Activated CD4-positive, alpha-beta T cell treated with anti-CD3 and anti-CD28 coated beads for 36 hours (primary cell): ENCODE data around the gene P3R3URF. TPM values are rescaled to one million over a fixed set of nuclear protein-coding genes. Genes with fewer than 3 reads are reported as not detected.
A peak's percentile ranks its signal among the peaks of the same experiment; 100 is the strongest.

ENCODE experiments used
- ATAC-seq: fragments of 200-7000 bp; cut with Tn5 transposase; one replicate; pipeline ENCODE4 v1.10.0; 2021; ENCODE audit warnings: mild to moderate bottlenecking, moderate library complexity
- CTCF ChIA-PET: fragments of 350-600 bp; sonication (Branson Sonifier 250); formaldehyde crosslinking; loops from one replicate; lab custom pipeline; 2021; ENCODE audit warnings: antibody characterized with exemption; lab: Charles Lee
- POLR2A ChIA-PET: fragments of 350-600 bp; sonication (Branson Sonifier 250); formaldehyde crosslinking; loops from one replicate; lab custom pipeline; 2021; ENCODE audit warnings: antibody characterized with exemption, inconsistent platforms; lab: Charles Lee
- DNase-seq: peaks from one replicate; pipeline ENCODE4 v3.0.0-alpha.2; 2020
- H3K27ac Mint-ChIP-seq: one replicate; pipeline ENCODE4 v1.8.0; 2021; ENCODE audit warnings: mixed read lengths
- H3K27me3 Mint-ChIP-seq: one replicate; pipeline ENCODE4 v1.8.0; 2021; ENCODE audit warnings: mixed read lengths
- H3K36me3 Mint-ChIP-seq: one replicate; pipeline ENCODE4 v1.8.0; 2021; ENCODE audit warnings: low read depth, mixed read lengths
- H3K4me1 Mint-ChIP-seq: one replicate; pipeline ENCODE4 v1.8.0; 2021; ENCODE audit warnings: mixed read lengths
- H3K4me3 Mint-ChIP-seq: one replicate; pipeline ENCODE4 v1.8.0; 2021; ENCODE audit warnings: mild to moderate bottlenecking, moderate library complexity, mixed read lengths
- H3K9me3 Mint-ChIP-seq: one replicate; pipeline ENCODE4 v1.8.0; 2021; ENCODE audit warnings: low read depth, mixed read lengths
- intact Hi-C, 2 experiments: fragments of 100-400 bp; cut with DNase I in 1 of 2; cut with micrococcal nuclease in 1 of 2; formaldehyde crosslinking; loops; one replicate each; pipeline versions ENCODE4 v1.14.2 to v1.15.1; 2022 to 2024; cut with DNase I, micrococcal nuclease
- total RNA-seq, 2 experiments: library from RNA; stranded (reverse); gene quantifications; one replicate each; pipeline ENCODE4 v1.2.3, GENCODE V29; 2021

Gene P3R3URF
- total RNA-seq, 2 experiments from 2014 or later = not detected

GRCh38 chr1:46183926-46184557, 7.8 kb upstream of the P3R3URF start:
- no peak for DNase-seq
- POLR2A ChIA-PET = interaction anchor here (1.0 kb wide), 1 partner anchor 17 kb away, joined by 5 read pairs; no protein-coding TSS in a partner anchor
- Mint-ChIP-seq H3K27me3 (no peaks in the 10 kb centered on the region), H3K4me3 (no peak overlapping the region), H3K9me3 (no peaks in the 10 kb centered on the region), H3K27ac (peak overlapping the region; percentile 97), H3K4me1 (peaks cover 24% of the 10 kb centered on the region), H3K36me3 (peaks cover 2% of the 10 kb centered on the region)
- intact Hi-C loops = no loop called here
- no peak for ATAC-seq
- CTCF ChIA-PET = interaction anchor here (0.6 to 5.3 kb wide), 7 partner anchors 17 to 526 kb away, joined by 3 to 58 read pairs (median 3); partner anchors contain the start of genes LRRC41 and UQCRH

- intact Hi-C loops = no loop called here
- Mint-ChIP-seq H3K36me3 (peaks cover 2% of the 10 kb centered on the region), H3K4me1 (peaks cover 24% of the 10 kb centered on the region), H3K9me3 (no peaks in the 10 kb centered on the region), H3K27ac (no peak overlapping the region), H3K27me3 (no peaks in the 10 kb centered on the region), H3K4me3 (no peak overlapping the region)
- ChIA-PET POLR2A (no interaction called here), CTCF (interaction anchor here (0.6 to 5.3 kb wide), 11 partner anchors 16 to 544 kb away, joined by 3 to 58 read pairs (median 3); no protein-coding TSS in a partner anchor)
- DNase-seq = peak; percentile 22
- ATAC-seq = no peak
Measured at GRCh38 chr1:46183079-46183847, 7.0 kb upstream of the P3R3URF start.

- Mint-ChIP-seq H3K4me1 (peaks cover 24% of the 10 kb centered on the region), H3K4me3 (no peak overlapping the region), H3K27ac (no peak overlapping the region), H3K36me3 (no peaks in the 10 kb centered on the region), H3K27me3 (no peaks in the 10 kb centered on the region), H3K9me3 (no peaks in the 10 kb centered on the region)
- POLR2A ChIA-PET = no interaction called here
- ATAC-seq (no peak), DNase-seq (no peak)
- intact Hi-C loops = no loop called here
- CTCF ChIA-PET = interaction anchor here (0.5 to 5.3 kb wide), 19 partner anchors 13 to 396 kb away, joined by 3 to 58 read pairs (median 4); no protein-coding TSS in a partner anchor
Measured at GRCh38 chr1:46181343-46182260, 5.3 kb upstream of the P3R3URF start.

- intact Hi-C loops = no loop called here
- no peaks in the 10 kb centered on the region for H3K9me3 Mint-ChIP-seq
- POLR2A ChIA-PET = no interaction called here
Measured at GRCh38 chr1:46180082-46180616, 3.9 kb upstream of the P3R3URF start.

GRCh38 chr1:46179138-46180081, 3.1 kb upstream of the P3R3URF start:
- Mint-ChIP-seq H3K27ac (no peak overlapping the region), H3K36me3 (no peaks in the 10 kb centered on the region), H3K27me3 (no peaks in the 10 kb centered on the region), H3K4me3 (no peak overlapping the region), H3K9me3 (no peaks in the 10 kb centered on the region), H3K4me1 (peaks cover 7% of the 10 kb centered on the region)
- intact Hi-C loops = loop anchor here (1.0 kb wide), 2 partner anchors 44 to 142 kb away; no protein-coding TSS in a partner anchor
- ChIA-PET POLR2A (no interaction called here), CTCF (interaction anchor here (0.7 to 1.3 kb wide), 9 partner anchors 10 to 145 kb away, joined by 3 to 5 read pairs (median 3); no protein-coding TSS in a partner anchor)
- peak; percentile 80 for DNase-seq
- ATAC-seq = peak; percentile 83

More at GRCh38 chr1:46180082-46180616, 3.9 kb upstream of the P3R3URF start:
- no peak for ATAC-seq
- Mint-ChIP-seq H3K36me3 (no peaks in the 10 kb centered on the region), H3K27me3 (no peaks in the 10 kb centered on the region), H3K4me1 (peaks cover 15% of the 10 kb centered on the region), H3K4me3 (no peak overlapping the region), H3K27ac (no peak overlapping the region)
- CTCF ChIA-PET = interaction anchor here (0.7 to 5.3 kb wide), 7 partner anchors 9 to 143 kb away, joined by 3 to 58 read pairs (median 3); no protein-coding TSS in a partner anchor
- DNase-seq = peak; percentile 67

GRCh38 chr1:46175243-46175642, 1.0 kb downstream of the P3R3URF start:
- ChIA-PET POLR2A (no interaction called here), CTCF (interaction anchor here (0.7 kb wide), 1 partner anchor 152 kb away, joined by 3 read pairs; no protein-coding TSS in a partner anchor)
- Mint-ChIP-seq H3K27me3 (no peaks in the 10 kb centered on the region), H3K27ac (no peak overlapping the region), H3K4me3 (no peak overlapping the region), H3K9me3 (no peaks in the 10 kb centered on the region), H3K36me3 (no peaks in the 10 kb centered on the region), H3K4me1 (no peaks in the 10 kb centered on the region)
- DNase-seq (peak; percentile 34), ATAC-seq (peak; percentile 47)
- intact Hi-C loops = no loop called here

GRCh38 chr1:46174448-46175231, 1.6 kb downstream of the P3R3URF start, which contains the start of gene TSPAN1:
TSPAN1 (plus strand) TSS chr1:46175087; CDS start chr1:46181108, 6,021 bp downstream.
- POLR2A ChIA-PET = no interaction called here
- no peak for DNase-seq
- Mint-ChIP-seq H3K4me1 (no peaks in the 10 kb centered on the region), H3K36me3 (no peaks in the 10 kb centered on the region), H3K27me3 (no peaks in the 10 kb centered on the region), H3K9me3 (no peaks in the 10 kb centered on the region), H3K4me3 (no peak within 1 kb of the TSS), H3K27ac (no peak within 1 kb of the TSS)
- CTCF ChIA-PET = no interaction called here
- intact Hi-C loops = no loop called here
- no peak for ATAC-seq

- Mint-ChIP-seq H3K27me3 (no peaks in the 10 kb centered on the region), H3K4me1 (no peaks in the 10 kb centered on the region), H3K9me3 (no peaks in the 10 kb centered on the region), H3K27ac (no peak overlapping the region), H3K36me3 (no peaks in the 10 kb centered on the region), H3K4me3 (no peak overlapping the region)
- intact Hi-C loops = no loop called here
- ATAC-seq (no peak), DNase-seq (no peak)
- ChIA-PET POLR2A (interaction anchor here (0.5 kb wide), 1 partner anchor 179 kb away, joined by 4 read pairs; no protein-coding TSS in a partner anchor), CTCF (interaction anchor here (1.4 kb wide), 1 partner anchor 137 kb away, joined by 7 read pairs; no protein-coding TSS in a partner anchor)
Measured at GRCh38 chr1:46173361-46173856, 2.9 kb downstream of the P3R3URF start.

GRCh38 chr1:46172321-46172720, 4.0 kb downstream of the P3R3URF start:
- POLR2A ChIA-PET = no interaction called here
- CTCF ChIA-PET = interaction anchor here (1.4 kb wide), 1 partner anchor 136 kb away, joined by 7 read pairs; no protein-coding TSS in a partner anchor
- no peaks in the 10 kb centered on the region for H3K27me3 Mint-ChIP-seq

More at GRCh38 chr1:46172321-46172720, 4.0 kb downstream of the P3R3URF start:
- Mint-ChIP-seq H3K27ac (no peak overlapping the region), H3K4me1 (peaks cover 4% of the 10 kb centered on the region), H3K36me3 (no peaks in the 10 kb centered on the region), H3K9me3 (no peaks in the 10 kb centered on the region), H3K4me3 (no peak overlapping the region)
- ATAC-seq (no peak), DNase-seq (no peak)
- intact Hi-C loops = no loop called here
